ENCODE data around the gene PLET1.

PLET1 gene

DNA sequence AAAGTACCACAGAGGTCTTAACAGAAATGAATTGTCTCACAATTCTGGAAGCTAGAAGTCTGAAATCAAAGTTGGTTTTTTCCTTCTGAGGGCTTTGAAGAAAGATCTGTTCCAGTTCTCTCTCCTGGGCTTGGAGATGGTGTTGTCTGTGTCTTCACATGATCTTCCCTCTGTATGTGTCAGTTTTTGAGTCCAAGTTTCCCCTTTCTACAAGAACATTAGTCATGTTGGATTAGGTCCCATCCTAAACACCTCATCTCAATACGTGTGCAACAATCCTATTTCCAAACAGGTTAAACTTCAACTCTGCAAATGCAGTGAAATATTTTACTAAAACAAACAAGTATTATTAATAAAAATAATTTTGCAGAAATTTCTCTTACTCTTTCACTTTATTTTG, 37.5 kb downstream of the PLET1 start:
- Histone ChIP-seq H3K9ac (ENCODE audit: low read length) (no peak overlapping the region), H4K20me1 (ENCODE audit: low read depth, low read length) (no peaks in the 10 kb centered on the region), H3K9me3 (ENCODE audit: insufficient read depth, low read length) (no peaks in the 10 kb centered on the region), H3K9me2 (replicated peaks; ENCODE audit: insufficient read depth, low read length) (no peaks in the 10 kb centered on the region), H3K27ac (ENCODE audit: low read depth, low read length) (no peak overlapping the region), H3K4me2 (ENCODE audit: low read depth, low read length, poor library complexity, severe bottlenecking) (no peak overlapping the region), H2AFZ (ENCODE audit: low read depth, low read length, severe bottlenecking) (no peak overlapping the region), H3F3A (ENCODE audit: insufficient read depth) (no peaks in the 10 kb centered on the region), H3K36me3 (ENCODE audit: low read length) (no peaks in the 10 kb centered on the region), H3K27me3 (ENCODE audit: low read length) (no peaks in the 10 kb centered on the region), H3K79me2 (ENCODE audit: insufficient read depth, low read length) (peaks cover 16% of the 10 kb centered on the region), H3K4me3 (ENCODE audit: insufficient read depth, low read length, poor library complexity, severe bottlenecking) (no peak overlapping the region)
- TF ChIP-seq EZH2phosphoT487 (conservative IDR thresholded peaks at IDR 0.05; ENCODE audit: low read length), result no peak
- TF ChIP-seq, protein P1, sequence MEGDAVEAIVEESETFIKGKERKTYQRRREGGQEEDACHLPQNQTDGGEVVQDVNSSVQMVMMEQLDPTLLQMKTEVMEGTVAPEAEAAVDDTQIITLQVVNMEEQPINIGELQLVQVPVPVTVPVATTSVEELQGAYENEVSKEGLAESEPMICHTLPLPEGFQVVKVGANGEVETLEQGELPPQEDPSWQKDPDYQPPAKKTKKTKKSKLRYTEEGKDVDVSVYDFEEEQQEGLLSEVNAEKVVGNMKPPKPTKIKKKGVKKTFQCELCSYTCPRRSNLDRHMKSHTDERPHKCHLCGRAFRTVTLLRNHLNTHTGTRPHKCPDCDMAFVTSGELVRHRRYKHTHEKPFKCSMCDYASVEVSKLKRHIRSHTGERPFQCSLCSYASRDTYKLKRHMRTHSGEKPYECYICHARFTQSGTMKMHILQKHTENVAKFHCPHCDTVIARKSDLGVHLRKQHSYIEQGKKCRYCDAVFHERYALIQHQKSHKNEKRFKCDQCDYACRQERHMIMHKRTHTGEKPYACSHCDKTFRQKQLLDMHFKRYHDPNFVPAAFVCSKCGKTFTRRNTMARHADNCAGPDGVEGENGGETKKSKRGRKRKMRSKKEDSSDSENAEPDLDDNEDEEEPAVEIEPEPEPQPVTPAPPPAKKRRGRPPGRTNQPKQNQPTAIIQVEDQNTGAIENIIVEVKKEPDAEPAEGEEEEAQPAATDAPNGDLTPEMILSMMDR (IDR thresholded peaks at IDR 0.05; ENCODE audit: insufficient read depth, low read length, poor library complexity, severe bottlenecking), result no peak

DNA sequence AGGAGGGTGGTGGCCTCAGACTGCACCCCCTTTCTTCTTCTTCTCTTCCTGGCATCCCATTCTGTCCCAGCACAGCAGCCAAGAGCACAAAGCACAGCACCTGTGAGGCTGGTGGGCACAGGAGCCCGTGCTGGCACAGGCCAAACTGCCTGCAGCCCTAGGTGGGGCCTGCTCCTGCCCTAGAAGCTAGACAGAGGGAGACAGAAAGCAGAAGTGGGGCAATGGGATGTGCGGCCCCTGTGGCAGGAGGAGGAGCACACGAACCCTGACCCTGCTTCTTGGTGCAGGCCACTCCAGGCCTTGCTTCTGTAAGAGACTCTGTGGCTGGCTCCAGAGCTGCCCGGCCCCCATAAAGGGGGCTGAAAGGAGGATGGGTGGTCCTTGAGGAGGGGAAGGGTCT, 38.4 kb downstream of the PLET1 start:
- Histone ChIP-seq H4K20me1 (ENCODE audit: low read depth, low read length) (no peaks in the 10 kb centered on the region), H3K4me2 (ENCODE audit: low read depth, low read length, poor library complexity, severe bottlenecking) (no peak overlapping the region), H2AFZ (ENCODE audit: low read depth, low read length, severe bottlenecking) (no peak overlapping the region), H3F3A (ENCODE audit: insufficient read depth) (no peaks in the 10 kb centered on the region), H3K27ac (ENCODE audit: low read depth, low read length) (no peak overlapping the region), H3K9ac (ENCODE audit: low read length) (no peak overlapping the region), H3K9me2 (replicated peaks; ENCODE audit: insufficient read depth, low read length) (no peaks in the 10 kb centered on the region), H3K9me3 (ENCODE audit: insufficient read depth, low read length) (no peaks in the 10 kb centered on the region), H3K36me3 (ENCODE audit: low read length) (no peaks in the 10 kb centered on the region), H3K79me2 (ENCODE audit: insufficient read depth, low read length) (peaks cover 8% of the 10 kb centered on the region), H3K4me3 (ENCODE audit: insufficient read depth, low read length, poor library complexity, severe bottlenecking) (no peak overlapping the region), H3K27me3 (ENCODE audit: low read length) (no peaks in the 10 kb centered on the region)
- no peak for TF ChIP-seq EZH2phosphoT487 (conservative IDR thresholded peaks at IDR 0.05; ENCODE audit: low read length)
- TF ChIP-seq, protein P1 (IDR thresholded peaks at IDR 0.05; ENCODE audit: insufficient read depth, low read length, poor library complexity, severe bottlenecking), result no peak

DNA sequence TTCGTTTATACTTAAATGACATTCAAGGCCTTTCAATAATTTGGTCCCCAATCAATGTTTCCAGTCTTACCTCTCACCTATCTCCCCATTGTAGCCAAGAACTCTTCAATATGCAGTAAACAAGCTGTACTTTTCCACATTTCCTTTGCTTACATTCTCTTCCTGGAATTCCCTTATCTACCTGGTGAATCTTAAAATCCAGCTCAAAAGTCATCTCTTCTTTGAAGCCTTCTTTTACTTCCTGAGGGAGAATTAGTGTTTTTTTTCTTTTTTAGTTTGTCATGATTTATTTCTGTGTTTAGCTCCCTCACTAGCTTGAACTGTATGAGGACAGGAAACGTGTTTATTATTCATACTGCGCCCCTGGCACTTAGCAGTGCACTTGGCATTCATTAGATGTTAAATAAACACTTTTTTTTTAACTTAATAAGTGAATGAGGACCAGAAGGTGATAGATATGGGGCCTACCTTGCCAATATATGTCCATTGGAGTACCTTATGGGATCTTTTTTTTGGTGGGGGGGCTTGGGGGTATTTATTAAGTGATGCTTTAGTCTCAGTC, 39.3 kb downstream of the PLET1 start:
- Histone ChIP-seq H3K4me2 (ENCODE audit: low read depth, low read length, poor library complexity, severe bottlenecking) (no peak overlapping the region), H3K27ac (ENCODE audit: low read depth, low read length) (no peak overlapping the region), H3K9me2 (replicated peaks; ENCODE audit: insufficient read depth, low read length) (no peaks in the 10 kb centered on the region), H3K4me3 (ENCODE audit: insufficient read depth, low read length, poor library complexity, severe bottlenecking) (no peak overlapping the region), H3K27me3 (ENCODE audit: low read length) (no peaks in the 10 kb centered on the region), H3K79me2 (ENCODE audit: insufficient read depth, low read length) (no peaks in the 10 kb centered on the region), H4K20me1 (ENCODE audit: low read depth, low read length) (no peaks in the 10 kb centered on the region), H3K9ac (ENCODE audit: low read length) (no peak overlapping the region), H3F3A (ENCODE audit: insufficient read depth) (no peaks in the 10 kb centered on the region), H2AFZ (ENCODE audit: low read depth, low read length, severe bottlenecking) (no peak overlapping the region), H3K9me3 (ENCODE audit: insufficient read depth, low read length) (no peaks in the 10 kb centered on the region), H3K36me3 (ENCODE audit: low read length) (no peaks in the 10 kb centered on the region)
- no peak for TF ChIP-seq EZH2phosphoT487 (conservative IDR thresholded peaks at IDR 0.05; ENCODE audit: low read length)
- TF ChIP-seq, protein P1 (IDR thresholded peaks at IDR 0.05; ENCODE audit: insufficient read depth, low read length, poor library complexity, severe bottlenecking), result no peak
